UCSD-AML1 (cell line): ENCODE results near the gene FRY.

Experiments used
- DNase-seq: peaks from one replicate; lab custom pipeline; 2025; ENCODE audit not compliant: unreplicated experiment; lab: John Stamatoyannopoulos, UW

FRY gene

GRCh38 chr13:32079587-32079986 is 48.0 kb downstream of the FRY start:
- DNase-seq, result no peak

GRCh38 chr13:32080328-32080744 is 48.8 kb downstream of the FRY start:
- DNase-seq, result no peak

- DNase-seq, result no peak
These were observed 50.0 kb downstream of the FRY start for GRCh38 chr13:32081591-32081990.

- no peak for DNase-seq
These were observed 54.8 kb downstream of the FRY start for GRCh38 chr13:32086366-32086765.

- no peak for DNase-seq
These were observed 55.3 kb downstream of the FRY start for GRCh38 chr13:32086791-32087441.

GRCh38 chr13:32087955-32088747 is 56.6 kb downstream of the FRY start:
- DNase-seq, result no peak

- no peak for DNase-seq
These were observed 60.9 kb downstream of the FRY start for GRCh38 chr13:32092496-32092895.

- no peak for DNase-seq
These were observed 61.4 kb downstream of the FRY start for GRCh38 chr13:32093006-32093405.

GRCh38 chr13:32098272-32098671 is 66.7 kb downstream of the FRY start:
- DNase-seq, result no peak

- DNase-seq, result no peak
These were observed 74.2 kb downstream of the FRY start for GRCh38 chr13:32105653-32106313.

GRCh38 chr13:32107474-32107873 is 75.9 kb downstream of the FRY start:
- DNase-seq, result peak; percentile 64

- no peak for DNase-seq
These were observed 76.4 kb downstream of the FRY start for GRCh38 chr13:32107973-32108372.

- DNase-seq, result no peak
These were observed 82.0 kb downstream of the FRY start for GRCh38 chr13:32113532-32113931.

- DNase-seq, result no peak
These were observed 82.8 kb downstream of the FRY start for GRCh38 chr13:32114284-32114950.

GRCh38 chr13:32115066-32115465 is 83.5 kb downstream of the FRY start:
- DNase-seq, result peak; percentile 20

- DNase-seq, result no peak
These were observed 84.6 kb downstream of the FRY start for GRCh38 chr13:32116210-32116609.

- DNase-seq, result no peak
These were observed 85.4 kb downstream of the FRY start for GRCh38 chr13:32117001-32117400.

- DNase-seq, result peak; percentile 13
These were observed 86.1 kb downstream of the FRY start for GRCh38 chr13:32117701-32118100.

- no peak for DNase-seq
These were observed 89.7 kb downstream of the FRY start for GRCh38 chr13:32121316-32121715.

- DNase-seq, result no peak
These were observed 93.2 kb downstream of the FRY start for GRCh38 chr13:32124743-32125142.

GRCh38 chr13:32125221-32125689 is 93.7 kb downstream of the FRY start:
- DNase-seq, result no peak
